Ishikawa (cell line): ENCODE results near the gene GMDS.

Source experiments
- CEBPB ChIP-seq: IDR thresholded peaks from 2 replicates; pipeline ENCODE4 v1.6.1; 2012
- CREB1 ChIP-seq: IDR thresholded peaks from 2 replicates; pipeline ENCODE4 v1.6.1; 2012; ENCODE audit warnings: low read depth
- EGR1 ChIP-seq: IDR thresholded peaks from 2 replicates; pipeline ENCODE4 v1.6.1; 2012
- EP300 ChIP-seq: IDR thresholded peaks from 2 replicates; pipeline ENCODE4 v1.6.1; 2012; ENCODE audit warnings: borderline replicate concordance
- FOXM1 ChIP-seq: IDR thresholded peaks from 2 replicates; pipeline ENCODE4 v1.6.1; 2012; ENCODE audit warnings: low read depth, borderline replicate concordance
- MAX ChIP-seq: IDR thresholded peaks from 2 replicates; pipeline ENCODE4 v1.6.1; 2012
- NFIC ChIP-seq: IDR thresholded peaks from 2 replicates; pipeline ENCODE4 v1.6.1; 2012
- RAD21 ChIP-seq: IDR thresholded peaks from 2 replicates; pipeline ENCODE4 v1.6.1; 2012; ENCODE audit warnings: low read depth
- REST ChIP-seq: IDR thresholded peaks from 2 replicates; pipeline ENCODE4 v1.6.1; 2012; ENCODE audit warnings: low read depth, mild to moderate bottlenecking
- TAF1 ChIP-seq: IDR thresholded peaks from 2 replicates; pipeline ENCODE4 v1.6.1; 2012; ENCODE audit warnings: low read depth, mild to moderate bottlenecking
- TCF12 ChIP-seq: IDR thresholded peaks from 2 replicates; pipeline ENCODE4 v1.6.1; 2012; ENCODE audit warnings: low read depth
- TEAD4 ChIP-seq: IDR thresholded peaks from 2 replicates; pipeline ENCODE4 v1.6.1; 2012
- USF1 ChIP-seq: IDR thresholded peaks from 2 replicates; pipeline ENCODE4 v1.6.1; 2012
- YY1 ChIP-seq: IDR thresholded peaks from 2 replicates; pipeline ENCODE4 v1.6.1; 2012; ENCODE audit warnings: low read depth
- ZBTB7A ChIP-seq: IDR thresholded peaks from 2 replicates; pipeline ENCODE4 v1.6.1; 2012; ENCODE audit warnings: low read depth

The GMDS gene

GRCh38 chr6:1621070-1621701, 624.2 kb downstream of the GMDS start:
- no peak for TF ChIP-seq EGR1
- no peak for TF ChIP-seq YY1
- TF ChIP-seq TCF12: no peak
- TF ChIP-seq TAF1: no peak

- TF ChIP-seq YY1: no peak
- no peak for TF ChIP-seq TAF1
- no peak for TF ChIP-seq REST
These were observed 624.8 kb downstream of the GMDS start for GRCh38 chr6:1620504-1621069.

- TF ChIP-seq CEBPB (no peak), TEAD4 (no peak), NFIC (no peak), FOXM1 (no peak), EGR1 (no peak), ZBTB7A (no peak)
These were observed 625.5 kb downstream of the GMDS start for GRCh38 chr6:1619673-1620503.

- TF ChIP-seq CEBPB (no peak), ZBTB7A (no peak), TEAD4 (no peak), EP300 (no peak), REST (no peak), FOXM1 (no peak), EGR1 (no peak), RAD21 (no peak), NFIC (no peak), CREB1 (no peak), MAX (no peak), YY1 (no peak), TCF12 (no peak), USF1 (no peak), TAF1 (no peak)
These were observed 626.2 kb downstream of the GMDS start for GRCh38 chr6:1619098-1619672.

- TF ChIP-seq ZBTB7A (no peak), RAD21 (no peak), CREB1 (no peak), REST (no peak), MAX (no peak), USF1 (no peak), TCF12 (no peak), TEAD4 (no peak), FOXM1 (no peak), EGR1 (no peak)
These were observed 626.9 kb downstream of the GMDS start for GRCh38 chr6:1618311-1619097.
